Endodermal cell (in vitro differentiated cells): Measurements from ENCODE around the gene CLTB. TPM values are rescaled to one million over a fixed set of nuclear protein-coding genes. Genes with fewer than 3 reads are reported as not detected.

Experiments used
- DNase-seq: peaks from one replicate; pipeline ENCODE4 v3.0.0-alpha.2; 2017
- H3K27ac ChIP-seq: 2 replicates; pipeline ENCODE4 v1.5.1; 2013; ENCODE audit warnings: mild to moderate bottlenecking, low read depth, low read length, moderate library complexity
- H3K27me3 ChIP-seq: 2 replicates; pipeline ENCODE4 v1.6.1; 2013; ENCODE audit warnings: mild to moderate bottlenecking, low read length, moderate library complexity; ENCODE audit not compliant: insufficient read depth, control insufficient read depth, poor library complexity, severe bottlenecking
- H3K36me3 ChIP-seq: 2 replicates; pipeline ENCODE4 v1.7.0; 2013; ENCODE audit warnings: mild to moderate bottlenecking, low read length, moderate library complexity; ENCODE audit not compliant: control insufficient read depth, insufficient read depth
- H3K4me1 ChIP-seq: one replicate; pipeline ENCODE4 v1.7.0; 2013; ENCODE audit warnings: low read length; ENCODE audit not compliant: control insufficient read depth, insufficient read depth
- H3K4me3 ChIP-seq: 2 replicates; pipeline ENCODE4 v1.5.1; 2013; ENCODE audit warnings: mild to moderate bottlenecking, low read length, moderate library complexity
- H3K9ac ChIP-seq: 2 replicates; pipeline ENCODE4 v1.6.1; 2013; ENCODE audit warnings: mild to moderate bottlenecking, low read length, moderate library complexity; ENCODE audit not compliant: poor library complexity, severe bottlenecking; ENCODE audit errors: extremely low read depth
- H3K9me3 ChIP-seq: 2 replicates; pipeline ENCODE4 v1.6.1; 2013; ENCODE audit warnings: mild to moderate bottlenecking, low read length, moderate library complexity; ENCODE audit not compliant: control insufficient read depth
- H3K27ac Mint-ChIP-seq: 2 replicates; pipeline ENCODE4 v1.8.0; 2020; ENCODE audit warnings: mixed read lengths
- H3K27me3 Mint-ChIP-seq: 2 replicates; pipeline ENCODE4 v1.8.0; 2021; ENCODE audit warnings: mild to moderate bottlenecking, mixed read lengths; ENCODE audit not compliant: insufficient read depth
- H3K36me3 Mint-ChIP-seq: 2 replicates; pipeline ENCODE4 v1.8.0; 2020; ENCODE audit warnings: low read depth, mixed read lengths
- H3K4me1 Mint-ChIP-seq: 2 replicates; pipeline ENCODE4 v1.8.0; 2020; ENCODE audit warnings: mixed read lengths
- H3K4me3 Mint-ChIP-seq: 2 replicates; pipeline ENCODE4 v1.8.0; 2020; ENCODE audit warnings: mild to moderate bottlenecking, moderate library complexity, mixed read lengths
- H3K9me3 Mint-ChIP-seq: 2 replicates; pipeline ENCODE4 v1.8.0; 2020; ENCODE audit warnings: mild to moderate bottlenecking, mixed read lengths
- WGBS, 2 experiments: methylation state at CpG; one replicate each; pipeline versions ENCODE4 v1.1.5 to v1.1.7; 2013; ENCODE audit warnings: missing lambda C conversion rate in 2 of 2, mixed read lengths in 1 of 2; ENCODE audit not compliant: insufficient coverage in 1 of 2, insufficient read length in 1 of 2; 5-methylcytosine and 5-hydroxymethylcytosine counted together
- total RNA-seq, 2 donors: library from RNA; stranded (reverse); fragmentation: NEBNext Ultra II Directional in 1 of 2; extraction: Animal tissue kit (Norgen Biotek cat#: 25700) in 1 of 2; gene quantifications; 2 replicates in 1 of 2; 3 replicates in 1 of 2; pipeline ENCODE4 v1.2.1, GENCODE V29; 2021
- TF ChIP-seq, protein P1 (sequence below): fragments of 200-600 bp; sonication (generic); conservative IDR thresholded peaks from 2 replicates; pipeline ENCODE4 v1.5.0; 2021; ENCODE audit warnings: antibody characterized with exemption, mild to moderate bottlenecking

Gene CLTB
- total RNA-seq, 2 donors from 2014 or later, result 40.9 to 49.7 TPM

DNA sequence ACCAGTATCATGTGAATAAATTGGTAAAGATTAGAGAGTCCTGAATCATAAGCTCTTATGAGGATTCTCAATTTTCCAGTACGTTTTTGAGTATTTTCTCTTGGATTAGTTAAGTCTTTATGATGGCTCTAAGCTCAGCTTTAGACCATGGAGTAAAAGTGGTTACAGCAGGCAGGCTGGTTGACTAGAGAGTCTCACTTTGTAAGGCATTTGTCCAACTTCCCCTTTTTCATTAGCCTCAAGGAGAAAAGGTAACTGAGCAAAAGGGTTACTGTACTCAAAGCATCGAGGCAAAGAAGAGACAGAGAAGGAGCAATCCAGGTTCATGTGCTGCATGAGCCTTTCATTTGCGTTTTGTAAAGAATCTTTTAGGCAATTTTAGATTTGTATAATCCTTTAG is 36.5 kb downstream of the CLTB start:
- Histone ChIP-seq H3K9ac (no peak overlapping the region), H3K27ac (no peak overlapping the region), H3K27me3 (no peaks in the 10 kb centered on the region), H3K4me3 (no peak overlapping the region), H3K9me3 (no peaks in the 10 kb centered on the region), H3K36me3 (peaks cover 35% of the 10 kb centered on the region), H3K4me1 (no peaks in the 10 kb centered on the region)
- WGBS, 2 experiments, result 88 to 95% methylated on average over 3 of the region's 3 CpGs
- no peaks in the 10 kb centered on the region for H3K4me1 Mint-ChIP-seq
- no peak overlapping the region for H3K4me3 Mint-ChIP-seq
- H3K9me3 Mint-ChIP-seq, result no peaks in the 10 kb centered on the region
- TF ChIP-seq, protein P1, sequence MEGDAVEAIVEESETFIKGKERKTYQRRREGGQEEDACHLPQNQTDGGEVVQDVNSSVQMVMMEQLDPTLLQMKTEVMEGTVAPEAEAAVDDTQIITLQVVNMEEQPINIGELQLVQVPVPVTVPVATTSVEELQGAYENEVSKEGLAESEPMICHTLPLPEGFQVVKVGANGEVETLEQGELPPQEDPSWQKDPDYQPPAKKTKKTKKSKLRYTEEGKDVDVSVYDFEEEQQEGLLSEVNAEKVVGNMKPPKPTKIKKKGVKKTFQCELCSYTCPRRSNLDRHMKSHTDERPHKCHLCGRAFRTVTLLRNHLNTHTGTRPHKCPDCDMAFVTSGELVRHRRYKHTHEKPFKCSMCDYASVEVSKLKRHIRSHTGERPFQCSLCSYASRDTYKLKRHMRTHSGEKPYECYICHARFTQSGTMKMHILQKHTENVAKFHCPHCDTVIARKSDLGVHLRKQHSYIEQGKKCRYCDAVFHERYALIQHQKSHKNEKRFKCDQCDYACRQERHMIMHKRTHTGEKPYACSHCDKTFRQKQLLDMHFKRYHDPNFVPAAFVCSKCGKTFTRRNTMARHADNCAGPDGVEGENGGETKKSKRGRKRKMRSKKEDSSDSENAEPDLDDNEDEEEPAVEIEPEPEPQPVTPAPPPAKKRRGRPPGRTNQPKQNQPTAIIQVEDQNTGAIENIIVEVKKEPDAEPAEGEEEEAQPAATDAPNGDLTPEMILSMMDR, result no peak
- no peak for DNase-seq
- no peaks in the 10 kb centered on the region for H3K27me3 Mint-ChIP-seq
- H3K27ac Mint-ChIP-seq, result no peak overlapping the region
- peaks cover 41% of the 10 kb centered on the region for H3K36me3 Mint-ChIP-seq

GRCh38 chr5:176373100-176373818 is 43.1 kb downstream of the CLTB start:
- Histone ChIP-seq H3K27ac (no peak overlapping the region), H3K27me3 (no peaks in the 10 kb centered on the region), H3K9ac (no peak overlapping the region), H3K9me3 (no peaks in the 10 kb centered on the region), H3K4me3 (no peak overlapping the region), H3K4me1 (no peaks in the 10 kb centered on the region), H3K36me3 (peaks cover 12% of the 10 kb centered on the region)
- no peak for DNase-seq
- WGBS, 2 experiments, result 95 to 97% methylated on average over 7 of the region's 7 CpGs
- H3K36me3 Mint-ChIP-seq, result peaks cover 8% of the 10 kb centered on the region
- no peaks in the 10 kb centered on the region for H3K4me1 Mint-ChIP-seq
- H3K27ac Mint-ChIP-seq, result no peak overlapping the region
- H3K9me3 Mint-ChIP-seq, result no peaks in the 10 kb centered on the region
- no peaks in the 10 kb centered on the region for H3K27me3 Mint-ChIP-seq
- TF ChIP-seq, protein P1, result no peak
- H3K4me3 Mint-ChIP-seq, result no peak overlapping the region

GRCh38 chr5:176371621-176372539 is 44.5 kb downstream of the CLTB start:
- H3K36me3 ChIP-seq, result peaks cover 12% of the 10 kb centered on the region
- H3K9me3 ChIP-seq, result no peaks in the 10 kb centered on the region
- H3K4me1 ChIP-seq, result no peaks in the 10 kb centered on the region
- Mint-ChIP-seq H3K4me1 (no peaks in the 10 kb centered on the region), H3K27me3 (peaks cover 13% of the 10 kb centered on the region), H3K9me3 (no peaks in the 10 kb centered on the region), H3K4me3 (no peak overlapping the region), H3K27ac (no peak overlapping the region), H3K36me3 (peaks cover 18% of the 10 kb centered on the region)
- TF ChIP-seq, protein P1, result no peak
- H3K4me3 ChIP-seq, result no peak overlapping the region
- no peak overlapping the region for H3K27ac ChIP-seq
- H3K9ac ChIP-seq, result no peak overlapping the region
- H3K27me3 ChIP-seq, result peaks cover under 1% of the 10 kb centered on the region
- WGBS, 2 experiments, result 93 to 95% methylated on average over 10 to 13 of the region's 13 CpGs
- DNase-seq, result no peak
